Natural killer cell (primary cell): ENCODE measurements around the gene AXL. TPM values are rescaled to one million over a fixed set of nuclear protein-coding genes. Genes with fewer than 3 reads are reported as not detected.
"Not testable (repeated sequence)": the region's sequence is repeated elsewhere in the genome, so short reads cannot be mapped to it uniquely, and the experiment has no call there.

Experiments used
- ATAC-seq, 3 donors: fragments of 150-1000 bp in 2 of 3; fragments of 200-7000 bp in 1 of 3; cut with Tn5 transposase; 1 replicate in 1 of 3; 2 replicates in 2 of 3; pipeline ENCODE4 v1.10.0; 2021; ENCODE audit warnings: mild to moderate bottlenecking in 2 of 3, moderate library complexity in 2 of 3
- DNase-seq, 2 donors: peaks; one replicate each; pipeline versions ENCODE4 v3.0.0 to v3.0.0-alpha.2; 2013 to 2021; ENCODE audit warnings: mixed read lengths in 1 of 2
- H3K27ac ChIP-seq: one replicate; pipeline ENCODE4 v1.5.1; 2013; ENCODE audit warnings: mild to moderate bottlenecking, low read length
- H3K27me3 ChIP-seq: one replicate; pipeline ENCODE4 v1.6.1; 2013; ENCODE audit warnings: low read length; ENCODE audit not compliant: control insufficient read depth, insufficient read depth
- H3K36me3 ChIP-seq: one replicate; pipeline ENCODE4 v1.6.1; 2013; ENCODE audit warnings: low read length; ENCODE audit not compliant: control insufficient read depth, insufficient read depth
- H3K4me1 ChIP-seq: one replicate; pipeline ENCODE4 v1.6.1; 2013; ENCODE audit warnings: low read length; ENCODE audit not compliant: control insufficient read depth, insufficient read depth
- H3K4me3 ChIP-seq: one replicate; pipeline ENCODE4 v1.5.1; 2013; ENCODE audit warnings: low read length
- H3K9me3 ChIP-seq: one replicate; pipeline ENCODE4 v1.6.1; 2013; ENCODE audit warnings: low read length; ENCODE audit not compliant: control insufficient read depth, insufficient read depth
- H3K27ac Mint-ChIP-seq, 2 donors: one replicate each; pipeline ENCODE4 v1.8.0; 2022; ENCODE audit warnings: mild to moderate bottlenecking in 2 of 2, mixed read lengths in 2 of 2, moderate library complexity in 1 of 2
- H3K27me3 Mint-ChIP-seq, 2 donors: one replicate each; pipeline ENCODE4 v1.8.0; 2022; ENCODE audit warnings: low read depth in 2 of 2, mixed read lengths in 2 of 2
- H3K36me3 Mint-ChIP-seq: one replicate; pipeline ENCODE4 v1.8.0; 2022; ENCODE audit warnings: mixed read lengths
- H3K4me1 Mint-ChIP-seq, 2 donors: one replicate each; pipeline ENCODE4 v1.8.0; 2022; ENCODE audit warnings: mixed read lengths in 2 of 2
- H3K4me3 Mint-ChIP-seq: one replicate; pipeline ENCODE4 v1.8.0; 2022; ENCODE audit warnings: mild to moderate bottlenecking, moderate library complexity, mixed read lengths
- H3K9me3 Mint-ChIP-seq, 2 donors: one replicate each; pipeline ENCODE4 v1.8.0; 2022; ENCODE audit warnings: mixed read lengths in 2 of 2
- CTCF ChIP-seq: fragments of 200-600 bp; IDR thresholded peaks from one replicate; pipeline ENCODE4 v1.8.0; 2022; ENCODE audit warnings: antibody characterized with exemption
- WGBS: methylation state at CpG from one replicate; pipeline ENCODE4 v1.1.7; 2013; ENCODE audit warnings: missing lambda C conversion rate; ENCODE audit not compliant: insufficient coverage; 5-methylcytosine and 5-hydroxymethylcytosine counted together
- intact Hi-C: fragments of 100-400 bp; cut with micrococcal nuclease; formaldehyde crosslinking; loops from one replicate; pipeline ENCODE4 v1.14.2; 2022
- total RNA-seq, 4 donors: library from RNA; stranded (reverse); fragments of 120-200 nt in 1 of 4; gene quantifications; one replicate each; pipeline versions ENCODE4 v1.2.3 to v1.2.4, GENCODE V29; 2013 to 2022

AXL gene
- total RNA-seq, 3 donors from 2014 or later (not counting 1 experiment from before 2014, with no cell fraction given): 0.16 to 0.70 TPM; not detected in 1

- no peaks in the 10 kb centered on the region for H3K4me1 ChIP-seq
- ATAC-seq (no peak), DNase-seq (no peak)
- Mint-ChIP-seq H3K27me3 (peaks cover 0 to 10% of the 10 kb centered on the region in 2 donors), H3K9me3 (no peaks in the 10 kb centered on the region), H3K27ac (no peak overlapping the region), H3K4me3 (no peak overlapping the region), H3K36me3 (no peaks in the 10 kb centered on the region), H3K4me1 (peaks cover 4 to 10% of the 10 kb centered on the region in 2 donors)
- H3K4me3 ChIP-seq: no peak overlapping the region
- H3K9me3 ChIP-seq: no peaks in the 10 kb centered on the region
- H3K36me3 ChIP-seq: no peaks in the 10 kb centered on the region
- no peak for TF ChIP-seq CTCF
- 94% methylated on average over 18 of the region's 18 CpGs for WGBS
- no peaks in the 10 kb centered on the region for H3K27me3 ChIP-seq
- no peak overlapping the region for H3K27ac ChIP-seq
- intact Hi-C loops: loop anchor here (10.0 kb wide), 1 partner anchor 361 kb away; no protein-coding TSS in a partner anchor
These were observed 15.7 kb upstream of the AXL start for GRCh38 chr19:41203371-41203770.

DNA sequence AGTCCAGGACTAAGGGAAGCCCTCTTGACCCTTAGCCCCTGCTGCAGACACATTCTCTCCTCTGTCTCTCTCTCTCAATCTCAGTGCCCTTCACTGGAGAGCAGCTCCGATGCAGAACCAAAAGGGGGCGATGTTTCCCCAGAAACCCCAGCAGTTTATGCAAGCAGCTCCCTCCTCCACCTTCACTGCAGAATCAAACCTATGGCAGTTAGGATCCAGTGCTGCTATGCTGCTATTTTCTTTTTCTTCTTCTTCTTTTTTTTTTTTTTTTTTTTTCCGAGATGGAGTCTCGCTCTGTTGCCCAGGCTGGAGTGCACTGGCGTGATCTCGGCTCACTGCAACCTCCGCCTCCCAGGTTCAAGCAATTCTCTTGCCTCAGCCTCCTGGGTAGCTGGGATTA lies 14.7 kb upstream of the AXL start:
- H3K36me3 ChIP-seq, H3K9me3 Mint-ChIP-seq, H3K9me3 ChIP-seq, H3K27me3 Mint-ChIP-seq, H3K27ac ChIP-seq, H3K4me3 ChIP-seq, H3K4me3 Mint-ChIP-seq, H3K27me3 ChIP-seq, H3K36me3 Mint-ChIP-seq, H3K4me1 ChIP-seq: not testable (repeated sequence)
- ATAC-seq (peak; percentile 91 to 100 (median 100)), DNase-seq (peak; percentile 72 to 95)
- 13% methylated on average over 3 of the region's 7 CpGs for WGBS
- intact Hi-C loops: loop anchor here (1.0 to 10.0 kb wide), 4 partner anchors 58 to 360 kb away; no protein-coding TSS in a partner anchor
- peak overlapping the region in 1 of 2 donors; percentile 9 for H3K27ac Mint-ChIP-seq
- TF ChIP-seq CTCF: peak; percentile 78
- H3K4me1 Mint-ChIP-seq: peaks cover 4 to 10% of the 10 kb centered on the region in 2 donors

- DNase-seq: peak in 1 of 2 donors; percentile 36
- ATAC-seq: no peak
- peaks cover 4 to 10% of the 10 kb centered on the region in 2 donors for H3K4me1 Mint-ChIP-seq
- H3K27ac Mint-ChIP-seq: no peak overlapping the region
- TF ChIP-seq CTCF: no peak
- H3K9me3 Mint-ChIP-seq: no peaks in the 10 kb centered on the region
- no peak overlapping the region for H3K4me3 Mint-ChIP-seq
- 70% methylated on average over 10 of the region's 10 CpGs for WGBS
- H3K9me3 ChIP-seq: no peaks in the 10 kb centered on the region
- no peaks in the 10 kb centered on the region for H3K4me1 ChIP-seq
- H3K27me3 Mint-ChIP-seq: no peaks in the 10 kb centered on the region
- intact Hi-C loops: loop anchor here (2.0 to 10.0 kb wide), 2 partner anchors 149 to 359 kb away; no protein-coding TSS in a partner anchor
- H3K36me3 Mint-ChIP-seq: no peaks in the 10 kb centered on the region
- no peaks in the 10 kb centered on the region for H3K36me3 ChIP-seq
- no peak overlapping the region for H3K4me3 ChIP-seq
- H3K27me3 ChIP-seq: no peaks in the 10 kb centered on the region
- no peak overlapping the region for H3K27ac ChIP-seq
These were observed 13.0 kb upstream of the AXL start for GRCh38 chr19:41205995-41206394.

- no peaks in the 10 kb centered on the region for H3K9me3 Mint-ChIP-seq
- H3K27me3 ChIP-seq: no peaks in the 10 kb centered on the region
- H3K4me3 ChIP-seq: no peak overlapping the region
- WGBS: 84% methylated on average over 9 of the region's 9 CpGs
- H3K27ac ChIP-seq: no peak overlapping the region
- no peak overlapping the region for H3K4me3 Mint-ChIP-seq
- no peaks in the 10 kb centered on the region for H3K27me3 Mint-ChIP-seq
- intact Hi-C loops: loop anchor here (10.0 kb wide), 1 partner anchor 358 kb away; no protein-coding TSS in a partner anchor
- ATAC-seq: no peak
- no peaks in the 10 kb centered on the region for H3K36me3 ChIP-seq
- H3K27ac Mint-ChIP-seq: no peak overlapping the region
- no peak for TF ChIP-seq CTCF
- DNase-seq: no peak
- no peaks in the 10 kb centered on the region for H3K9me3 ChIP-seq
- H3K36me3 Mint-ChIP-seq: no peaks in the 10 kb centered on the region
- H3K4me1 ChIP-seq: no peaks in the 10 kb centered on the region
- H3K4me1 Mint-ChIP-seq: peaks cover 4 to 10% of the 10 kb centered on the region in 2 donors
These were observed 12.6 kb upstream of the AXL start for GRCh38 chr19:41206456-41206855.
